Non-pigmented ciliary epithelial cell (primary cell): ENCODE data around the gene CCDC134.
A peak's percentile ranks its signal among the peaks of the same experiment; 100 is the strongest.

Experiments used
- DNase-seq: peaks from one replicate; pipeline ENCODE4 v3.0.0-alpha.2; 2010; ENCODE audit warnings: low read depth

Gene CCDC134

DNA sequence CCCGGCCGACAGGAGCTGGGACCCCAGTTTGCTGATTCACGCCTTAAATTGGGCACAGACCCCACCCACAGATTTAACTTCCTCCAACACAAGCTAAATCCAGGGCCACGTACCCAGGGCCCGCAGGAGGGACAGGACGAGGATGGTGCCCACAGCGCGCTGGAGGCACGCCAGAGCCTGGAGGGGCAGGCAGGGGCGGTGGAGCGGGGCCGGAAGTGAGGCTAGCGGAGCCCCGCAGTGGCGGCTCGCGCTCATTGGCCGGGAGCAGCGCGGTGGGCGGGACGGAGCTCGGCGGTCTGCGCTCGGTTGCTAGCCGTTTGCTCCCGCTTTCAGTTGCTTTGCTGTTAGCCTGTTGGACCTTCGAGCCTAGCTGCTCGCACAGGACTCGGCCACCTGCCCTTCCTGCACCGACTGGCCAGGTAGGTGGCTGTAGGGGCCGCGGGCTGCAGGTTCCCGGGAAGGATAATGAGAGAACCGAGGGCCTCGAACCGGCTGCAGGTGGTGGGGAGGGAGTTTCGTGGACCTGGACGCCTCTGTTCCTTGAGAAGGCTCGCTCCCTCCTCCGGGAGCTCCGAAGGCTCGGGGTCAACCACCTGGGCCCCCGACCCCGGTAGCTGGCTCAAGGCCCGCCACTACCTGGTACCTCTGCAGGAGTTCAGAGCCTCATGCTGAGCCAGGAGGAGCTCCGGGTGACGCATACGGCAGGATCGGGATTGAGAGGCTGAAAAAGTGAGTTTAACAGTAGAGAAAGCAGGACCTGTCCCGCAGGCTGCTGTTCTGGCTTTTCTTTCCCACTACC, at the start of gene CCDC134:
Gene CCDC134, plus strand, starts transcription at position 332 of the 799 bp plus-strand sequence. CDS start 8,212 bp downstream, outside the sequence.
- DNase-seq = peak; percentile 28

DNA sequence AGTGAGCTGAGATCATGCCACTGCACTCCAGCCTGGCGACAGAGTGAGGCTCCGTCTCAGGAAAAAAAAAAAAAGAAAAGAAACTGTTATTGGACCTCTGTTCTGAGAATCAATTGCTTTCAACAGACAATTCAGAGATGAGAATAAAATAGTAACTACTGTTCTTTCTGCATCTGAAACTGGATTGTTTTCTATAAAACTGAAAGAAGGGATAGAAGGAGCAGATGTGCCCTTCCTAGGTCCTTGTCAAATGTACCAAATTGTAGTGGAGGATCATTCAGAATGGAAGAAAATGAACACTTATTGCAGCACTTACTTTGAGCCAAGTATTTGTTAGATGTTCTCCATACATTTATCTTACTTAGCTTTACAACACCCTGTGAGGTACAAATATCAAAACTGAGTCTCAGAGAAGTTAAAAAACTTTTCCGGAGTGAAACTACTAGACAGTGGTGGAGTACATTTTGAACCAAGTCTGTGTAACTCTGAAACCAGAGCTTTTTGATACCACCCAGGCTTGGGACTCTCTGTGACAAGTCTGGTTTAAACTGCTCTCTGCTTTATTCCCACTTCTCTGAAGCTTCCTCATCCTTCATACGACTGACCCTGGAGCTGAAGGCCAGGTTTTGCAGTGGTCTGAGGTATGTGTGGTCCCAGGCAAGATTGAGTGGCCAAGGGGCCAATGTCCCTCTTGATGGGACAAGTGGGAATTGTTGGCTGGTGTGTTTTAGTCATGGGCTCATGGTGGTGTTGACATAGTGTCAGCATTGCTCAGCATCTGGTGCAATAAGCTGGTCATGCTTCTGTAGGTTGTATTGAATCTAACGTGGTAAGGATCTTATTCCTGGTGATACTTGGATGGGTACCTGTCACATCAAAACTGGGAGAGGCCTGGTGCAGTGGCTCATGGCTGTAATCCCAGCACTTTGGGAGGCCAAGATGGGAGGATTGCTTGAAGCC, 48.2 kb upstream of the CCDC134 start:
- no peak for DNase-seq

GRCh38 chr22:41753984-41754383, 46.5 kb upstream of the CCDC134 start:
- no peak for DNase-seq

DNA sequence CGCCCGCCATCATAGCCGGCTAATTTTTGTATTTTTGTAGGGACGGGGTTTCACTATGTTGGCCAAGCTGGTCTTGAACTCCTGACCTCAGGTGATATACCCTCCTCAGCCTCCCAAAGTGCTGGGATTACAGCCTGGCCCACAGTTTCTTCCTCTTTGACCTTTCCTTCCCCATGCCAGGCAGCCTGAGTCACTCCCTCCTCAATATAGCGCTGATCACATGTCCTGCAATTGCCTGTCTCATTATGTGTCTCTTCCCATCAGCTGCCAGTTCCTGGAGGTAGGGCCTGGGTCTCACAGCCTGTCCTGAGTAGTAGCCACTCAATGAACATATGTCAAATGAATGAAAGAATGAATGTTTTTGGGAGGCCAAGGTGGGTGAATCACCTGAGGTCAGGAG, 43.0 kb upstream of the CCDC134 start:
- no peak for DNase-seq

DNA sequence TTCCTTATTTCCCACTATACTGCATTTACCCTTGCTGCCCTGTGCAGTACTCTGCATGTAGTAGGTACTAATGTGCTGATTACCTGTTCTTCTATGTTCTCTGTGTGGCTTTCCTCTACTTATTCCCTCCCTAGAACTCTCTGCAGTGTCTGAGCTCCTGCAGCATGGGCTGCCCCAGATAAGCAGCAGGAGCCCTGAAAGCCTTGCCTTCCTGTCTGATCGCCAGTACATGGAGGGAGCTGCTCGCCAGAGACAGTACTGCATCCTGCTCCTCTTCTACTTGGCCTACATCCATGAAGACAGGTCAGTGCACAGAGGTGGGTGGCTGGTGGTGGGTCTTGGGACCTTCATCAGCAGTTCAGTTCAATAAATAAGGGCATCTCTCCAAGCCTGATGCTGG, 42.2 kb upstream of the CCDC134 start:
- DNase-seq = no peak

DNA sequence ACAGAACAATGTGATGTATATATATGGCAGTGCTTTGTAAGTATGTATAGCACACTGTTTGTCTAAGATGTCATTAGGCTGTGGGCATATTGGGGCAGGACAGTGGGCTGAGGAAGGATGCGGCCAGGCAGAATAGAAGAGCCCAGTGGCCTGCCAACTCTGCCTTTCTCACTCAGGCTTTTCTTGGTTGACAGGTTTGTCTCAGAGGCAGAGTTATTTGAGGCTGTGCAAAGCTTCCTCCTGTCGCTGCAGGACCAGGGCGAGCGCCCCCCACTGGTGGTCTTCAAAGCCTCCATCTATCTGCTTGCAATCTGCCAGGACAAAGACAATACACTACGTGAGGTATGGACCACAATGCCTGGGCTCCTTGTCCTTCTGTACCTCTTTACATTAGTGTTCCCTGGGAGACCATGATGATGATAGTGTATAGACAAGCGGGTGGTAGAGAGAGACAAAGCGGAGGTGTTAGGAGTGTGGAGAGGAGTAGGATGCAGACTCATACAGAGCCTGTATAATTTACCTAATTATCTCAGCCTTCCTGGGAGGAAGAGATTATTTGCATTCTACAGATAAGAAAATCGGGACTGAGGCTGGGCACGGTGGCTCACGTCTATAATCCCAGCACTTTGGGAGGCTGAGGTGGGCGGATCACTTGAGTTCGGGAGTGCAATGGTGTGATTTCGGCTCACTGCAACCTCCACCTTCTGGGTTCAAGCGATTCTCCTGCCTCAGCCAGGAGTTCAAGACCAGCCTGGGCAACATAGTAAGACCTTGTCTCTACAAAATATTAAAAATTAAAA, 37.3 kb upstream of the CCDC134 start:
- no peak for DNase-seq

- no peak for DNase-seq
These were observed 34.0 kb upstream of the CCDC134 start for GRCh38 chr22:41766476-41766875.

GRCh38 chr22:41768430-41768829, 32.0 kb upstream of the CCDC134 start:
- DNase-seq = peak; percentile 24

- no peak for DNase-seq
These were observed 29.6 kb upstream of the CCDC134 start for GRCh38 chr22:41770715-41771468.

GRCh38 chr22:41772198-41772597, 28.3 kb upstream of the CCDC134 start:
- DNase-seq = no peak

- no peak for DNase-seq
These were observed 27.8 kb upstream of the CCDC134 start for GRCh38 chr22:41772645-41773044.

- DNase-seq = no peak
These were observed 25.1 kb upstream of the CCDC134 start for GRCh38 chr22:41775338-41775737.

- no peak for DNase-seq
These were observed 24.5 kb upstream of the CCDC134 start for GRCh38 chr22:41775976-41776375.

DNA sequence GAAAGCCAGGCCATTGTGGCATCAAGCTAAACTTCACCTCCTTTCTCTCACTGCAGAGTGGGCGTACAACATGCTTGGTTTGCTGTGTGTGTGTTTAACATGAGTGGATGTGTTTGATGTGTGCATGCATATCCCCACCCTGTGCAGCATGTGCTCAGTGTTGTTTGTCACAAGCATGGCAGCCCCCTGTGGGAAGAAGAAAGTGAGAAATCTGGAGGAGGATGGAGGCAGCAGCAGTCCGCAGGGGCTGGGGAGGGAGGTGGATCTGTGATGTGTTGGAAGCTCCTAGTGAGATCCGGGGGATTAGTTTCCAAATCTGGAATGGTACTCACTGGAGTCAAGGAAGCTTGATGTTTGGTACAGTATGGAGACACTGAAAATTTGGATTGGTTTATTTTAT, 24.1 kb upstream of the CCDC134 start:
- no peak for DNase-seq

GRCh38 chr22:41777749-41778425, 22.6 kb upstream of the CCDC134 start:
- no peak for DNase-seq

DNA sequence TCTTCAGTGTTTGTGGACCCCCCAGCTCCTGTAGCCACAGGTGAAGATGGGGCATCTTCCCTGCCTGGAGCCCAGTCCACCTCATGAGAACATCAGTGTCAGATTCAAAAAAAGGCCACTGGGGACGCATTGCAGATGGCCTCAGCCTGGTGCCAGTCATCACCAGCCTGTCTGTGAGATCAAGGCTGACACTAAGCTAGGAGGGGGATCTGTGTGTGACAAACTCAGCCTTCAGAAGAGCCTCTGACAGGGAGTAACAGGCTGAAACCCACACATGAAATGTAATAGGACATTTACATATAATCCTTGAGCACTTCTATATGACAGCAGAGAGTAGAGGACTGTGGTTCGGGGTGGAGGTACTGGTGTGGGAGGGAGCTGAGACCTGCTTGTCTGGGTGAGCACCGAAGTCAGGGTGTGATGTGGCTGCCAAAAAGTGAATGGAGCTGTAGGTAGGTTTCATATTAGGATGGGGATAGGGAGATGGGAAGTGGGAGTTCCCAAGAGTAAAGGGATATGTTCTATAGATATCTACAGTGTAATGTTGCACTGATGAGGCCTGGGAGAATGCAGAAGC, 20.5 kb upstream of the CCDC134 start:
- DNase-seq = no peak

DNA sequence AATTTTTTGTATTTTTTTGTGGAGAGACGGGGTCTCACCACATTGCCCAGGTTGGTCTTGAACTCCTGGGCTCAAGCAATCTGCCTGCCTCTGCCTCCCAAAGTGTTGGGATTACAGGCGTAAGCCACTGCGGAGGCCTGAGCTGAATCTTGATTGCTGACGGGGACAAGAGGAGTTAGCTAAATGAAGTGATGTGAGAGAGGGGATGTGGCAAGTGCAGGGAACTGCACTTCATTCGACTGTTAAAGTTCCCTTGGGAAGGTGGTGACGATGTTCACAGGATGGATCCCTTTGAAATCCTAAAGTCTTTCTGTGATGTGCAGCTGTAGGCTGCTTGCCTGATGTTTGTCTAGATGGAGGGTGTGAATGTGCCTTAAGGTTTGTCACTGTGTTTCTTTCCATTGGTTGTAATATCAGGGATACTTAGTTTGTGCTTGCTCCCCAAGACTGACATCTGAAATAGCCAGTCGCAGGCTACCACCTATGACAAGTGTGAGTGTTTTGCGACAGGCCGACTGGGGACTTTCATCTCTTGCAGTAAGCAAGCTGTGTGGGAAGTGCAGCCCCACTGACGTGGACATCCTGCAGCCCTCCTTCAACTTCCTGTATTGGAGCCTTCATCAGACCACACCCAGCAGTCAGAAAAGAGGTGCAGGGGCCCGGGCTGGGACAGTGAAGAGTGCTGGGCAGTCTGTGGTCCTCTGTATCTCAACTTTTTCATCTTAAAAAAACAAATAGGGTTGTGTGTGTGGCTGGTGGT, 19.6 kb upstream of the CCDC134 start:
- no peak for DNase-seq

- no peak for DNase-seq
These were observed 19.0 kb upstream of the CCDC134 start for GRCh38 chr22:41781507-41781906.

DNA sequence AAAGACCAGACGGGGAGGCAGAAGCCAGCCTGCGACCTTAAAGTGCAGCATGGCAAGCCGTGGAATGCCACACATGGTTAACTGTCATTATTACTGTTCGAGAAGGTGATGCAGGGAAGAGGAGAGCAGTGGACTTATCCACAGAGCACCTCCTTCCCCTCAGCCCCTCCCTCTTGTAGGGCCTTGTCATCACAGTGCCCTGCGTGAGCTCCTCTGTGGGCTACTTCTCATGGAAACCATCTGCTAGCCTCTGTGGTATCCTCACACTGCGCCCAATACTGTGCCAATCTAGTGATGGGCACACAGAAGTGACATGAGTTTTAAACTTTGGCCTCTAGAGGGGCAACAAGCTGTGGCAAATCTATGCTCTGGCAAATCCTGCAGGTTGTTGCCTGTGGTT, 18.2 kb upstream of the CCDC134 start:
- no peak for DNase-seq

DNA sequence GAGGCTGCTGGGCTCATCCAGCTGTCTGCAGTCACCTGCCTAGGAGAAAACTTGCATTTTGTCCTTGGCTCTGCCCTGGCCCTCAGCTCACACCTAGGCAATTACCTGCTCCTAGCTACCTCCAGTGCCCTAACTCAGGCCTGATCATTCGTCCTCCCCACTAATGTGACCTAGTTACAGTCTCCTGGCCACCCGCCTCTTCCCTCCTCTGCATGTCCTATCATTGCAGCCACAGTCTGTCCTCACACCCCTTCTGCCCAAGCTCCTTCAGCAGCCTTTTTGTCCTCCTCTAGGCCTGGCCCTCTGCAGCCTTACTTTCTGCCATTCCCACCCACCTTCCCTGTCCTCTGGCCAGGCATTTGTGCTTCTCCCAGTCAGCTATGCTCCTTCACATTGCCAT, 17.7 kb upstream of the CCDC134 start:
- DNase-seq = no peak
